SKM-1 treated with dmso at 0.1 percent for 144 hours (cell line): ENCODE results near the gene RIT2.
"Not testable (repeated sequence)": the region's sequence is repeated elsewhere in the genome, so short reads cannot be mapped to it uniquely, and the experiment has no call there.

ENCODE experiments used
- DNase-seq: peaks from one replicate; lab custom pipeline; 2025; ENCODE audit not compliant: unreplicated experiment; lab: John Stamatoyannopoulos, UW

RIT2 gene

GRCh38 chr18:42854558-42854957, 260.9 kb downstream of the RIT2 start:
- no peak for DNase-seq

GRCh38 chr18:42850174-42851083, 265.1 kb downstream of the RIT2 start:
- no peak for DNase-seq

GRCh38 chr18:42839408-42839807, 276.1 kb downstream of the RIT2 start:
- no peak for DNase-seq

- no peak for DNase-seq
Observed at GRCh38 chr18:42838546-42839145, 276.8 kb downstream of the RIT2 start.

GRCh38 chr18:42830936-42831335, 284.5 kb downstream of the RIT2 start:
- DNase-seq = no peak

- DNase-seq = no peak
Observed at GRCh38 chr18:42828881-42829280, 286.6 kb downstream of the RIT2 start.

- DNase-seq = no peak
Observed at GRCh38 chr18:42824178-42824577, 291.3 kb downstream of the RIT2 start.

GRCh38 chr18:42822711-42823110, 292.8 kb downstream of the RIT2 start:
- DNase-seq = no peak

- no peak for DNase-seq
Observed at GRCh38 chr18:42821492-42821891, 294.0 kb downstream of the RIT2 start.

GRCh38 chr18:42814618-42815017, 300.9 kb downstream of the RIT2 start:
- no peak for DNase-seq

GRCh38 chr18:42814184-42814583, 301.3 kb downstream of the RIT2 start:
- DNase-seq = no peak

- no peak for DNase-seq
Observed at GRCh38 chr18:42813570-42813969, 301.9 kb downstream of the RIT2 start.

GRCh38 chr18:42807887-42808286, 307.6 kb downstream of the RIT2 start:
- no peak for DNase-seq

GRCh38 chr18:42801706-42802105, 313.8 kb downstream of the RIT2 start:
- no peak for DNase-seq

- no peak for DNase-seq
Observed at GRCh38 chr18:42798606-42799170, 316.8 kb downstream of the RIT2 start.

GRCh38 chr18:42795213-42795789, 320.2 kb downstream of the RIT2 start:
- not testable (repeated sequence) for DNase-seq

- no peak for DNase-seq
Observed at GRCh38 chr18:42792731-42793130, 322.8 kb downstream of the RIT2 start.

- DNase-seq = no peak
Observed at GRCh38 chr18:42784632-42785031, 330.9 kb downstream of the RIT2 start.

- no peak for DNase-seq
Observed at GRCh38 chr18:42782929-42783328, 332.6 kb downstream of the RIT2 start.

- no peak for DNase-seq
Observed at GRCh38 chr18:42781298-42781815, 334.1 kb downstream of the RIT2 start.

- no peak for DNase-seq
Observed at GRCh38 chr18:42780171-42780570, 335.3 kb downstream of the RIT2 start.
